ENCODE results near the gene JAZF1.

JAZF1 gene

DNA sequence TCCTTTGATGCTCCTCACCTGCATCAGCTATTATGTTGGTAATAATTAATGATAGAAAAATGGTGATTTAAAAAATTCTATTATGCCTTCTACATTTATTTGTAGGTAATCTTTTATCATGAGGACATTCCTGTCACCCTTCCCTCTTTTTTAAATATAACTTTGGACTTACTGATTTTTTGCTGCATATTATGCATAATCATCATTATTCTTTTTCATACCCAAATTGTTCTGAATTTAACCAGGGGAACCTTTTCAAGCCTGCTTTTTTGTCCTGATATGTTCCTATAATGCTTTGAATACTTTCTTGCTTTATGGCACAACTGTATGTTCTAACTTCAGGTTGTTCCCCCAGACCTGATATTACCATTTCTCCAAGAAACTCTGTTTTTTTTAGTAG lies 392.2 kb downstream of the JAZF1 start:
- Histone ChIP-seq H3K4me3 (ENCODE audit: insufficient read depth, low read length, poor library complexity, severe bottlenecking) (no peak overlapping the region), H2AFZ (ENCODE audit: low read depth, low read length, severe bottlenecking) (no peak overlapping the region), H3K9ac (ENCODE audit: low read length) (no peak overlapping the region), H3K27ac (ENCODE audit: low read depth, low read length) (no peak overlapping the region), H3K79me2 (ENCODE audit: insufficient read depth, low read length) (no peaks in the 10 kb centered on the region), H3F3A (ENCODE audit: insufficient read depth) (0 out of 2 replicates have a peak, but pooled peaks cover 10% of the 10 kb centered on the region), H3K9me2 (replicated peaks; ENCODE audit: insufficient read depth, low read length) (no peaks in the 10 kb centered on the region), H3K36me3 (ENCODE audit: low read length) (peaks cover 17% of the 10 kb centered on the region), H3K4me2 (ENCODE audit: low read depth, low read length, poor library complexity, severe bottlenecking) (no peak overlapping the region), H3K27me3 (ENCODE audit: low read length) (no peaks in the 10 kb centered on the region), H3K9me3 (ENCODE audit: insufficient read depth, low read length) (no peaks in the 10 kb centered on the region), H4K20me1 (ENCODE audit: low read depth, low read length) (no peaks in the 10 kb centered on the region)
- TF ChIP-seq, protein P1, sequence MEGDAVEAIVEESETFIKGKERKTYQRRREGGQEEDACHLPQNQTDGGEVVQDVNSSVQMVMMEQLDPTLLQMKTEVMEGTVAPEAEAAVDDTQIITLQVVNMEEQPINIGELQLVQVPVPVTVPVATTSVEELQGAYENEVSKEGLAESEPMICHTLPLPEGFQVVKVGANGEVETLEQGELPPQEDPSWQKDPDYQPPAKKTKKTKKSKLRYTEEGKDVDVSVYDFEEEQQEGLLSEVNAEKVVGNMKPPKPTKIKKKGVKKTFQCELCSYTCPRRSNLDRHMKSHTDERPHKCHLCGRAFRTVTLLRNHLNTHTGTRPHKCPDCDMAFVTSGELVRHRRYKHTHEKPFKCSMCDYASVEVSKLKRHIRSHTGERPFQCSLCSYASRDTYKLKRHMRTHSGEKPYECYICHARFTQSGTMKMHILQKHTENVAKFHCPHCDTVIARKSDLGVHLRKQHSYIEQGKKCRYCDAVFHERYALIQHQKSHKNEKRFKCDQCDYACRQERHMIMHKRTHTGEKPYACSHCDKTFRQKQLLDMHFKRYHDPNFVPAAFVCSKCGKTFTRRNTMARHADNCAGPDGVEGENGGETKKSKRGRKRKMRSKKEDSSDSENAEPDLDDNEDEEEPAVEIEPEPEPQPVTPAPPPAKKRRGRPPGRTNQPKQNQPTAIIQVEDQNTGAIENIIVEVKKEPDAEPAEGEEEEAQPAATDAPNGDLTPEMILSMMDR (IDR thresholded peaks at IDR 0.05; ENCODE audit: insufficient read depth, low read length, poor library complexity, severe bottlenecking) = no peak
- no peak for TF ChIP-seq EZH2phosphoT487 (conservative IDR thresholded peaks at IDR 0.05; ENCODE audit: low read length)

DNA sequence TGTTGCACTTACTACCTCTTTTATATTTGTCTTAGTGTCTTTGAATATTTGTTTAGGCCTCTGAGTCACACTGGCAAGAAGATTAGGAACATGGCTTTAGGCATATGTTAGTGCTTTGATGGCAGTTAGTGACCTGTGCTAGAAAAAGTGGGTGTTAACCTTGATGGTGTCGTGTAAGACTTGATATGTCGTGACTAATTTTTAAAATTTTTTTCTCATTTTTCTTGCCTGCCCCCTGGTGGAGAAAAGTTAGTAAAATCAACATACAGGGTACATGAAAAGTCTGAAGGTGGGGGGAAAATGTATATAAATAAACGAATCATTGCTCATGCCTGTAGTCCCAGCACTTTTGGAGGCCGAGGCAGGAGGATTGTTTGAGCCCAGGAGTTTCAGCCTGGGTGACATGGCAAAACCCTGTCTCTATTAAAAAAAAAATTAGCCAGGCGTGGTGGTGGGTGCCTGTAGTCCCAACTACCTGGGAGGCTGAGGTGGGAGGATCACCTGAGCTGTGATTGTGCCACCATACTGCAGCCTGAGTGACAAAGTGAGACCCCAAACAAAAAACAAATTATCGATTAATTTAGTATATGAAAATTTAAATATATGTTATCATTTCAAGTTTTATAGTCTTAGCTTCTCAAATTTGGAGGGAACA lies 396.1 kb downstream of the JAZF1 start:
- H3K27me3 ChIP-seq (ENCODE audit: low read length) = no peaks in the 10 kb centered on the region
- H3K9me3 ChIP-seq (ENCODE audit: insufficient read depth, low read length) = no peaks in the 10 kb centered on the region
- 0 out of 2 replicates have a peak, but pooled peaks cover 8% of the 10 kb centered on the region for H3F3A ChIP-seq (ENCODE audit: insufficient read depth)
- H3K79me2 ChIP-seq (ENCODE audit: insufficient read depth, low read length) = no peaks in the 10 kb centered on the region
- H3K9ac ChIP-seq (ENCODE audit: low read length) = no peak overlapping the region
- no peak overlapping the region for H3K4me3 ChIP-seq (ENCODE audit: insufficient read depth, low read length, poor library complexity, severe bottlenecking)
- H3K36me3 ChIP-seq (ENCODE audit: low read length) = peaks cover 8% of the 10 kb centered on the region; the same call in 1 of the 2 replicates
- H3K4me2 ChIP-seq (ENCODE audit: low read depth, low read length, poor library complexity, severe bottlenecking) = peak overlapping the region; percentile 26
- H2AFZ ChIP-seq (ENCODE audit: low read depth, low read length, severe bottlenecking) = peak overlapping the region; percentile 78
- no peak overlapping the region for H3K27ac ChIP-seq (ENCODE audit: low read depth, low read length)
- no peaks in the 10 kb centered on the region for H3K9me2 ChIP-seq (replicated peaks; ENCODE audit: insufficient read depth, low read length)
- no peaks in the 10 kb centered on the region for H4K20me1 ChIP-seq (ENCODE audit: low read depth, low read length)
- TF ChIP-seq, protein P1 (IDR thresholded peaks at IDR 0.05; ENCODE audit: insufficient read depth, low read length, poor library complexity, severe bottlenecking) = peak; percentile 86
- TF ChIP-seq EZH2phosphoT487 (conservative IDR thresholded peaks at IDR 0.05; ENCODE audit: low read length) = no peak

DNA sequence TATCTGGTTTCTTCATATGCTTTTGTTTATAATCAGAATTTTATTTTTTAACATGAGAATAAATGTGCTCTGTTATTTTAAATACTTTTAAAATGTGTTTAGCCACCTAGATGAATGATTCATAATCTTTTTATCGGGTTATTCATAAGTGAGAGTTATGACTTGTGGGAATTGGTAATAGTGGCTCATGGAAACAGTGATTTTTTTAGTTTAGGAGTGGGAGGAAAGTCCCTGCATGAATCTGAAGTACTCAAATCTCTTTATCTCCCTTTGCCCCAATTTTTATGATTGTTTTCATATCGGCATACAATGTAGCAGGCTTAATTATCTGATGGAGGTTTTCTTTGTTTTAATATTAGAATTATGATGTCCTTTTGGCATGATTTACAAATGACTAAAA lies 397.7 kb downstream of the JAZF1 start:
- 0 out of 2 replicates have a peak, but pooled peaks cover 3% of the 10 kb centered on the region for H3K36me3 ChIP-seq (ENCODE audit: low read length)
- H3K4me2 ChIP-seq (ENCODE audit: low read depth, low read length, poor library complexity, severe bottlenecking) = no peak overlapping the region
- TF ChIP-seq EZH2phosphoT487 (conservative IDR thresholded peaks at IDR 0.05; ENCODE audit: low read length) = no peak
- TF ChIP-seq, protein P1 (IDR thresholded peaks at IDR 0.05; ENCODE audit: insufficient read depth, low read length, poor library complexity, severe bottlenecking) = no peak
- H4K20me1 ChIP-seq (ENCODE audit: low read depth, low read length) = no peaks in the 10 kb centered on the region
- no peak overlapping the region for H2AFZ ChIP-seq (ENCODE audit: low read depth, low read length, severe bottlenecking)
- H3K9me2 ChIP-seq (replicated peaks; ENCODE audit: insufficient read depth, low read length) = no peaks in the 10 kb centered on the region
- no peaks in the 10 kb centered on the region for H3K79me2 ChIP-seq (ENCODE audit: insufficient read depth, low read length)
- H3K27ac ChIP-seq (ENCODE audit: low read depth, low read length) = no peak overlapping the region
- no peaks in the 10 kb centered on the region for H3K9me3 ChIP-seq (ENCODE audit: insufficient read depth, low read length)
- no peak overlapping the region for H3K4me3 ChIP-seq (ENCODE audit: insufficient read depth, low read length, poor library complexity, severe bottlenecking)
- H3F3A ChIP-seq (ENCODE audit: insufficient read depth) = 0 out of 2 replicates have a peak, but pooled peaks cover 4% of the 10 kb centered on the region
- H3K9ac ChIP-seq (ENCODE audit: low read length) = no peak overlapping the region
- no peaks in the 10 kb centered on the region for H3K27me3 ChIP-seq (ENCODE audit: low read length)

Data from SU-DHL-6 (cell line).